H1 (cell line): ENCODE data around the gene BRSK2. TPM values are rescaled to one million over a fixed set of nuclear protein-coding genes. Genes with fewer than 3 reads are reported as not detected.

Experiments used
- CTCF ChIA-PET: fragments of 300-600 bp; sonication (Branson Sonifier 250); formaldehyde crosslinking; loops from one replicate; lab custom pipeline; 2021; ENCODE audit not compliant: partially characterized antibody; lab: Charles Lee
- POLR2A ChIA-PET: fragments of 300-600 bp; sonication (Branson Sonifier 250); formaldehyde crosslinking; loops from one replicate; lab custom pipeline; 2021; ENCODE audit warnings: inconsistent platforms; ENCODE audit not compliant: partially characterized antibody; lab: Charles Lee
- DNase-seq, 2 experiments: peaks; one replicate each; pipeline versions ENCODE4 v3.0.0 to v3.0.0-alpha.2; 2010 to 2022; ENCODE audit warnings: low spot score in 2 of 2, low read depth in 1 of 2, mixed read lengths in 1 of 2
- FAIRE-seq: peaks from 2 replicates; lab custom pipeline; 2011; peaks lifted over from hg19 to GRCh38; lab: Jason Lieb, UNC
- H2AFZ ChIP-seq: 2 replicates; pipeline ENCODE4 v1.8.1; 2012; ENCODE audit warnings: low read length, inconsistent platforms
- H2AK5ac ChIP-seq: 2 replicates; pipeline ENCODE4 v1.6.1; 2013; ENCODE audit warnings: low read depth, low read length
- H2BK120ac ChIP-seq: replicated peaks from 2 replicates; pipeline ENCODE3; 2013; ENCODE audit warnings: low read depth, low read length, inconsistent platforms
- H2BK12ac ChIP-seq: 2 replicates; pipeline ENCODE4 v1.6.1; 2013; ENCODE audit warnings: low read depth, low read length
- H2BK15ac ChIP-seq: 2 replicates; pipeline ENCODE4 v1.6.1; 2013; ENCODE audit warnings: low read length
- H2BK20ac ChIP-seq: 2 replicates; pipeline ENCODE4 v1.6.1; 2013; ENCODE audit warnings: low read length
- H2BK5ac ChIP-seq: 2 replicates; pipeline ENCODE4 v1.6.1; 2013; ENCODE audit warnings: low read depth, low read length
- H3K14ac ChIP-seq: 2 replicates; pipeline ENCODE4 v1.6.1; 2013; ENCODE audit warnings: inconsistent platforms; ENCODE audit not compliant: insufficient read length
- H3K18ac ChIP-seq: 2 replicates; pipeline ENCODE4 v1.6.1; 2013; ENCODE audit warnings: low read length; ENCODE audit errors: extremely low read depth
- H3K23ac ChIP-seq: 2 replicates; pipeline ENCODE4 v1.6.1; 2013; ENCODE audit warnings: inconsistent platforms; ENCODE audit not compliant: insufficient read length
- H3K23me2 ChIP-seq: 2 replicates; pipeline ENCODE4 v1.6.1; 2013; ENCODE audit warnings: low read depth, low read length
- H3K27ac ChIP-seq: 2 replicates; pipeline ENCODE4 v1.6.1; 2011; ENCODE audit warnings: low read depth, low read length, inconsistent platforms
- H3K27me3 ChIP-seq, 4 experiments: replicated peaks in 1 of 4; 1 replicate in 1 of 4; 2 replicates in 3 of 4; pipeline versions ENCODE4 v1.6.1 to v1.8.1; 2011 to 2013; ENCODE audit warnings: low read length in 3 of 4, mild to moderate bottlenecking in 3 of 4, inconsistent platforms in 2 of 4, mixed read lengths in 2 of 4, moderate library complexity in 1 of 4; ENCODE audit not compliant: control insufficient read depth in 3 of 4, insufficient read depth in 3 of 4; ENCODE audit errors: extremely low read depth in 1 of 4
- H3K36me3 ChIP-seq, 4 experiments: 2 replicates each; pipeline versions ENCODE4 v1.6.1 to v1.8.1; 2011 to 2013; ENCODE audit warnings: mild to moderate bottlenecking in 4 of 4, low read length in 3 of 4, moderate library complexity in 2 of 4, control low read depth in 1 of 4, inconsistent platforms in 1 of 4; ENCODE audit not compliant: insufficient read depth in 4 of 4, control insufficient read depth in 2 of 4
- H3K4ac ChIP-seq: replicated peaks from 2 replicates; pipeline ENCODE3; 2013; ENCODE audit warnings: low read length, low read depth, mixed read lengths, inconsistent platforms; ENCODE audit not compliant: insufficient read length
- H3K4me1 ChIP-seq, 4 experiments: replicated peaks in 1 of 4; 1 replicate in 1 of 4; 2 replicates in 3 of 4; pipeline versions ENCODE4 v1.6.1 to v1.8.1; 2011 to 2013; ENCODE audit warnings: low read length in 3 of 4, inconsistent platforms in 2 of 4, mixed read lengths in 1 of 4; ENCODE audit not compliant: insufficient read depth in 4 of 4, control insufficient read depth in 3 of 4
- H3K4me2 ChIP-seq, 2 experiments: 2 replicates each; pipeline versions ENCODE4 v1.6.1 to v1.8.1; 2011 to 2013; ENCODE audit warnings: low read depth in 2 of 2, low read length in 2 of 2, control low read depth in 1 of 2, inconsistent platforms in 1 of 2, mild to moderate bottlenecking in 1 of 2; ENCODE audit not compliant: insufficient read depth in 1 of 2
- H3K4me3 ChIP-seq, 4 experiments: fragments of 200-600, 300-600 bp in 1 of 4; sonication (generic), shearing (Covaris generic), sonication (Bioruptor Twin) in 1 of 4; 2 replicates each; pipeline versions ENCODE4 v1.5.1 to v1.8.1; 2011 to 2016; ENCODE audit warnings: low read length in 4 of 4, low read depth in 3 of 4, control low read depth in 2 of 4, inconsistent platforms in 2 of 4, mild to moderate bottlenecking in 2 of 4, mixed read lengths in 1 of 4, moderate library complexity in 1 of 4; ENCODE audit not compliant: insufficient read depth in 2 of 4; ENCODE audit errors: extremely low read depth in 1 of 4
- H3K56ac ChIP-seq: replicated peaks from 2 replicates; pipeline ENCODE3; 2013; ENCODE audit warnings: low read depth, mild to moderate bottlenecking, mixed read lengths, low read length, inconsistent platforms; ENCODE audit not compliant: insufficient read length
- H3K79me1 ChIP-seq: 2 replicates; pipeline ENCODE4 v1.6.1; 2013; ENCODE audit warnings: low read depth, low read length, control low read depth
- H3K79me2 ChIP-seq, 2 experiments: 2 replicates each; pipeline versions ENCODE4 v1.6.1 to v1.8.1; 2012 to 2013; ENCODE audit warnings: low read length in 2 of 2, mild to moderate bottlenecking in 2 of 2, inconsistent platforms in 1 of 2; ENCODE audit not compliant: insufficient read depth in 2 of 2, control insufficient read depth in 1 of 2
- H3K9ac ChIP-seq, 4 experiments: replicated peaks in 1 of 4; 1 replicate in 1 of 4; 2 replicates in 3 of 4; pipeline versions ENCODE4 v1.6.1 to v1.8.1; 2011 to 2013; ENCODE audit warnings: low read depth in 3 of 4, low read length in 3 of 4, control low read depth in 2 of 4, mild to moderate bottlenecking in 2 of 4, moderate library complexity in 2 of 4, inconsistent platforms in 1 of 4; ENCODE audit errors: extremely low read depth in 1 of 4
- H3K9me3 ChIP-seq, 2 experiments: 2 replicates each; pipeline versions ENCODE4 v1.6.1 to v1.8.1; 2012 to 2013; ENCODE audit warnings: mild to moderate bottlenecking in 2 of 2, moderate library complexity in 2 of 2, control low read depth in 1 of 2, inconsistent platforms in 1 of 2, low read depth in 1 of 2, low read length in 1 of 2, mixed read lengths in 1 of 2; ENCODE audit not compliant: insufficient read depth in 2 of 2
- H4K20me1 ChIP-seq, 2 experiments: replicated peaks in 1 of 2; 2 replicates each; pipeline versions ENCODE3 to v1.8.1; 2011 to 2013; ENCODE audit warnings: inconsistent platforms in 2 of 2, low read length in 2 of 2, mild to moderate bottlenecking in 1 of 2; ENCODE audit not compliant: insufficient read depth in 2 of 2, control insufficient read depth in 1 of 2
- H4K5ac ChIP-seq: 2 replicates; pipeline ENCODE4 v1.6.1; 2013; ENCODE audit warnings: low read length, low read depth, mixed read lengths, inconsistent platforms; ENCODE audit not compliant: insufficient read length
- H4K8ac ChIP-seq: 2 replicates; pipeline ENCODE4 v1.8.0; 2013; ENCODE audit warnings: mild to moderate bottlenecking, moderate library complexity, low read length, inconsistent platforms; ENCODE audit not compliant: insufficient read depth; ENCODE audit errors: extremely low read depth
- H4K91ac ChIP-seq: replicated peaks from 2 replicates; pipeline ENCODE3; 2013; ENCODE audit warnings: low read length, mixed read lengths, inconsistent platforms; ENCODE audit not compliant: insufficient read length
- CBX5 ChIP-seq: fragments of 300-800, 300-1000 bp; sonication (generic); IDR thresholded peaks from 2 replicates; pipeline ENCODE4 v1.7.1; 2016; ENCODE audit warnings: antibody characterized with exemption, low read length, low read depth
- CHD1 ChIP-seq: IDR thresholded peaks from 2 replicates; pipeline ENCODE4 v1.6.1; 2012; ENCODE audit warnings: low read depth, low read length, improper control_type of control experiment
- JUN ChIP-seq: IDR thresholded peaks from 2 replicates; pipeline ENCODE4 v1.6.1; 2011; ENCODE audit warnings: low read depth, mild to moderate bottlenecking, improper control_type of control experiment, low read length
- YY1 ChIP-seq: IDR thresholded peaks from 2 replicates; pipeline ENCODE4 v1.6.1; 2011; ENCODE audit warnings: low read depth, mild to moderate bottlenecking, low read length
- WGBS, 2 experiments: shearing (Covaris generic) in 1 of 2; methylation state at CpG; one replicate each; pipeline versions ENCODE4 v1.1.6 to v1.1.7; 2013 to 2015; ENCODE audit warnings: low lambda C conversion rate in 2 of 2, mixed read lengths in 2 of 2, inconsistent platforms in 1 of 2, low coverage in 1 of 2, missing lambda C conversion rate in 1 of 2; ENCODE audit not compliant: insufficient replicate concordance in 2 of 2, insufficient coverage in 1 of 2, insufficient read length in 1 of 2; ENCODE audit errors: extremely low coverage in 1 of 2, missing lambda C conversion rate in 1 of 2; 5-methylcytosine and 5-hydroxymethylcytosine counted together
- polyA plus RNA-seq, 7 experiments: library from polyadenylated mRNA; depleted of rRNA in 3 of 7; stranded (reverse) in 5 of 7; unstranded in 2 of 7; fragments of >200 nt in 5 of 7; fragments of 200-250 nt in 2 of 7; gene quantifications; 1 replicate in 5 of 7; 2 replicates in 1 of 7; 4 replicates in 1 of 7; pipeline versions ENCODE4 v1.2.1 to v1.2.3, GENCODE V29; 2011 to 2013; ENCODE audit warnings: missing spikeins in 2 of 7, mixed read lengths in 2 of 7
- total RNA-seq: library from RNA; stranded (reverse); fragmentation: NEBNext Ultra II Directional; extraction: Animal tissue kit (Norgen Biotek cat#: 25700); gene quantifications from 2 replicates; pipeline ENCODE4 v1.2.1, GENCODE V29; 2021

The BRSK2 gene
- total and polyA plus RNA-seq, 2 of the 8 experiments (the other 6 are each of a cell fraction or from before 2014, with no cell fraction given): 17.3 to 27.1 TPM

DNA sequence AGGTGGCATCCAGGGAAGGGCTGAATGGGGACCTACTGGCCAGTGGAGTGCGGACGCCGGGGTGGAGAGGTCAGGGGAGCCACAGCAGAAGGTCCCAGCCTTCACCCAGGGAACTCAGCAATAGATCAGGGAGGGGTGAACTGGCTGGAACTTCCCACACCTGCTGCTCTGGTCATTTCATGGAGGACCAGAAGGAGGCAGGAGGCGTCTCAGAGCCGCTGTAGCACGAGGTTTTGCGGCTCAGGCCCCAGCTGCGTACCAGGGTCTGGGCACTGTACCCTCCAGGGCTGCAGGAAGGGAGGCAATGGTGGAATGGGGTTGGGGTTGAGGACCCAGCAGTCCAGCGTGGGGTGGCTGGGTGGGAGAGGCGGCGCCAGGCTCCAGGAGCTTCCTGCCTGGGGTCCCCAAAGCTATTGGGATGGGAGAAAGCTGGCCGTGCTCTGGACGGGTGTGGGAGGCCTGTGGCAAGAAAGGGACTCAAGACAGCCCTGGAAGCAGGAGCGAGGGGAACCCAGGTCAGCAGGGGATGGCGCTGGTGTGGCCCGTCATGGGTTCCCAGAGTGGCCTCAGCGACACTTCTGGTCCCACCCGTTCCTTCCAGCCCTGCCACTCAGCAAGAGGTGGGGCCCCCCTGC, 20.2 kb upstream of the BRSK2 start:
- no peak overlapping the region for H3K56ac ChIP-seq
- no peak overlapping the region for H4K5ac ChIP-seq
- ChIA-PET CTCF (no interaction called here), POLR2A (interaction anchor here (1.1 to 1.6 kb wide), 2 partner anchors 13 to 14 kb away, joined by 3 to 4 read pairs; no protein-coding TSS in a partner anchor)
- no peak overlapping the region for H3K14ac ChIP-seq
- no peak overlapping the region for H2BK15ac ChIP-seq
- no peaks in the 10 kb centered on the region for H3K27me3 ChIP-seq
- H2AFZ ChIP-seq: no peak overlapping the region
- H2BK120ac ChIP-seq: no peak overlapping the region
- H2BK12ac ChIP-seq: no peak overlapping the region
- H3K27ac ChIP-seq: no peak overlapping the region
- H2BK20ac ChIP-seq: no peak overlapping the region
- H3K4me3 ChIP-seq: no peak overlapping the region
- peaks cover 31 to 54% of the 10 kb centered on the region in 2 experiments for H3K9me3 ChIP-seq
- no peaks in the 10 kb centered on the region for H3K79me2 ChIP-seq
- no peak for DNase-seq
- H3K79me1 ChIP-seq: no peaks in the 10 kb centered on the region
- H3K4me2 ChIP-seq: no peak overlapping the region
- H3K23me2 ChIP-seq: no peaks in the 10 kb centered on the region
- H2AK5ac ChIP-seq: no peak overlapping the region
- no peak overlapping the region for H4K91ac ChIP-seq
- whole genome bisulfite sequencing, 2 experiments: 91% methylated on average over 18 of the region's 18 CpGs; no CpG with 5 or more reads in 1 of the 2 experiments
- H2BK5ac ChIP-seq: no peak overlapping the region
- H4K8ac ChIP-seq: no peak overlapping the region
- no peaks in the 10 kb centered on the region; a peak in 1 of 7 replicates for H3K4me1 ChIP-seq
- H3K4ac ChIP-seq: no peak overlapping the region
- TF ChIP-seq CHD1 (no peak), CBX5 (no peak), YY1 (no peak), JUN (no peak)
- TF ChIP-seq, all 59 proteins: peak for 0
- no peak for FAIRE-seq
- Histone ChIP-seq H4K20me1 (no peaks in the 10 kb centered on the region), H3K18ac (no peak overlapping the region), H3K23ac (no peak overlapping the region), H3K36me3 (no peaks in the 10 kb centered on the region), H3K9ac (no peak overlapping the region)
